Keratinocyte (primary cell): ENCODE measurements around the gene ACTN1.

Source experiments
- CTCF ChIP-seq, 3 experiments: IDR thresholded peaks in 1 of 3; conservative IDR thresholded peaks in 1 of 3; optimal IDR thresholded peaks in 1 of 3; 2 replicates in 2 of 3; 3 replicates in 1 of 3; pipeline versions ENCODE3 to v1.5.1; 2011; ENCODE audit warnings: low read length in 3 of 3, mild to moderate bottlenecking in 3 of 3, moderate library complexity in 2 of 3, control low read depth in 1 of 3, inconsistent platforms in 1 of 3; ENCODE audit not compliant: insufficient read depth in 2 of 3; ENCODE audit errors: extremely low read depth in 1 of 3
- EZH2 ChIP-seq: IDR thresholded peaks from one replicate; pipeline ENCODE4 v1.6.1; 2012; ENCODE audit warnings: inconsistent platforms, mild to moderate bottlenecking, low read length, moderate library complexity

DNA sequence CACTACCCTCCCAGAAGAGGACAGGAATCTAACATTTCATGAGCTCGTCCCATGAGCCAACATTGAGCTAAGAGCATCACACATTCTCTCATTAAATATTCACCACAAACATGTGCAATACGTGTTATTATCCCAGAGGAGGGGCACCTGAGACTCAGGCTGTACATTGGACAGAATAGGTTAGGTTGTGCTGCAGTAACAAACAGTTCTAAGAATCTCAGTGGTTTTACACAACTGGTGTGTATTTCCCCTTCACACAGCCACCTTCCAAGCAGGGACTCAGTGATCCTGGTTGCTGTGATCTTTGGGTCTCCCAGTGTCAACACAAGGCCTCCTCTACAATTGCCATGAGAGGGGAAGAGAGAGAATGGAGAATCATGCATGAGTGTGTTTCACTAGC is 15.0 kb upstream of the ACTN1 start:
- TF ChIP-seq CTCF (optimal IDR thresholded peaks at IDR 0.05 in 1 of 3, IDR thresholded peaks at IDR 0.05 in 1 of 3, conservative IDR thresholded peaks at IDR 0.05 in 1 of 3; ENCODE audit: extremely low read depth in 1 of 3, insufficient read depth in 2 of 3, low read length in 3 of 3) (no peak), EZH2 (no peak)
